GM18508 (cell line): Measurements from ENCODE around the gene ZNF587B.
A peak's percentile ranks its signal among the peaks of the same experiment; 100 is the strongest.
"Not testable (repeated sequence)": the region's sequence is repeated elsewhere in the genome, so short reads cannot be mapped to it uniquely, and the experiment has no call there.

ENCODE experiments used
- ATAC-seq: cut with Tn5 transposase; IDR thresholded peaks from one replicate; pipeline ENCODE4 v1.9.1; 2021; ENCODE audit warnings: moderate number of reproducible peaks; ENCODE audit not compliant: insufficient read depth, unreplicated experiment

The ZNF587B gene

GRCh38 chr19:57817976-57818375 lies 12.1 kb upstream of the ZNF587B start:
- ATAC-seq = no peak

GRCh38 chr19:57818378-57818777 lies 11.7 kb upstream of the ZNF587B start:
- ATAC-seq = no peak

- peak; percentile 71 for ATAC-seq
These were observed 10.5 kb upstream of the ZNF587B start for GRCh38 chr19:57819475-57820148.

- ATAC-seq = no peak
These were observed 9.5 kb upstream of the ZNF587B start for GRCh38 chr19:57820599-57820998.

- not testable (repeated sequence) for ATAC-seq
These were observed 9.0 kb upstream of the ZNF587B start for GRCh38 chr19:57821095-57821494.

GRCh38 chr19:57821501-57821900 lies 8.6 kb upstream of the ZNF587B start:
- not testable (repeated sequence) for ATAC-seq

GRCh38 chr19:57823155-57823554 lies 6.9 kb upstream of the ZNF587B start:
- ATAC-seq = not testable (repeated sequence)

GRCh38 chr19:57823608-57824007 lies 6.5 kb upstream of the ZNF587B start:
- ATAC-seq = not testable (repeated sequence)

GRCh38 chr19:57825511-57825910 lies 4.6 kb upstream of the ZNF587B start:
- no peak for ATAC-seq

- no peak for ATAC-seq
These were observed 783 bp upstream of the ZNF587B start for GRCh38 chr19:57829316-57829715.

GRCh38 chr19:57836991-57837390 lies 6.9 kb downstream of the ZNF587B start:
- not testable (repeated sequence) for ATAC-seq

- ATAC-seq = not testable (repeated sequence)
These were observed 8.6 kb downstream of the ZNF587B start for GRCh38 chr19:57838622-57839191.

- ATAC-seq = no peak
These were observed 11.1 kb downstream of the ZNF587B start for GRCh38 chr19:57841122-57841763.

- not testable (repeated sequence) for ATAC-seq
These were observed 17.1 kb downstream of the ZNF587B start for GRCh38 chr19:57847164-57847563.

GRCh38 chr19:57849162-57849665 lies 19.1 kb downstream of the ZNF587B start:
- not testable (repeated sequence) for ATAC-seq

- peak; percentile 84 for ATAC-seq
These were observed 19.8 kb downstream of the ZNF587B start, which contains the start of gene ZNF587 for GRCh38 chr19:57849666-57850473. Gene ZNF587, plus strand, starts transcription at chr19:57849859. Its CDS starts 180 bp downstream, at chr19:57850039.

- ATAC-seq = no peak
These were observed 20.5 kb downstream of the ZNF587B start for GRCh38 chr19:57850553-57851017.

- ATAC-seq = not testable (repeated sequence)
These were observed 21.9 kb downstream of the ZNF587B start for GRCh38 chr19:57851812-57852603.

- ATAC-seq = not testable (repeated sequence)
These were observed 24.0 kb downstream of the ZNF587B start for GRCh38 chr19:57854117-57854516.
